ENCODE results near the gene LRCH3. TPM values are rescaled to one million over a fixed set of nuclear protein-coding genes. Genes with fewer than 3 reads are reported as not detected.
A peak's percentile ranks its signal among the peaks of the same experiment; 100 is the strongest.

LRCH3 gene
- total RNA-seq, 1 experiment from 2014 or later, result 43.1 TPM

GRCh38 chr3:197888511-197888910, 97.5 kb downstream of the LRCH3 start:
- Histone ChIP-seq H3K9ac (ENCODE audit: low read length) (no peak overlapping the region), H3K4me1 (ENCODE audit: insufficient read depth, low read length) (peaks cover 15% of the 10 kb centered on the region), H4K20me1 (ENCODE audit: low read length) (no peaks in the 10 kb centered on the region), H3K79me2 (ENCODE audit: low read length) (no peaks in the 10 kb centered on the region), H3K4me2 (ENCODE audit: low read length) (peak overlapping the region; percentile 12; the same call in 1 of the 2 replicates), H3K27me3 (ENCODE audit: low read length) (no peaks in the 10 kb centered on the region), H3K9me2 (replicated peaks; ENCODE audit: low read length) (no peaks in the 10 kb centered on the region), H3K36me3 (ENCODE audit: low read depth, low read length) (no peaks in the 10 kb centered on the region), H3K4me3 (ENCODE audit: low read length) (no peak overlapping the region), H2AFZ (ENCODE audit: low read length) (no peak overlapping the region), H3F3A (ENCODE audit: low read length, unreplicated experiment) (no peaks in the 10 kb centered on the region), H3K9me3 (ENCODE audit: low read length) (no peaks in the 10 kb centered on the region), H3K27ac (ENCODE audit: low read length) (no peak overlapping the region)
- no TSS peak for BruUV-seq (replicated peaks)
- POLR2A ChIA-PET (ENCODE audit: unreplicated experiment), result no interaction called here
- CTCF ChIA-PET, result no interaction called here
- intact Hi-C loops (cut with micrococcal nuclease), result no loop called here
- ATAC-seq (no peak), DNase-seq (no peak)
- TF ChIP-seq EZH2phosphoT487 (IDR thresholded peaks at IDR 0.05; ENCODE audit: borderline replicate concordance, low read length) (no peak), EZH2 (IDR thresholded peaks at IDR 0.05; ENCODE audit: low read length, unreplicated experiment) (no peak), CTCF (conservative IDR thresholded peaks at IDR 0.05; ENCODE audit: low read depth, low read length) (no peak)

- H3K27ac ChIP-seq (ENCODE audit: low read length), result 0 out of 2 replicates have a peak overlapping the region, but pooled peaks have one; percentile 11
- peak overlapping the region; percentile 12; the same call in 1 of the 2 replicates for H3K4me2 ChIP-seq (ENCODE audit: low read length)
Measured at GRCh38 chr3:197889204-197889930, 98.3 kb downstream of the LRCH3 start.

More at GRCh38 chr3:197889204-197889930, 98.3 kb downstream of the LRCH3 start:
- Histone ChIP-seq H3K36me3 (ENCODE audit: low read depth, low read length) (no peaks in the 10 kb centered on the region), H3K79me2 (ENCODE audit: low read length) (no peaks in the 10 kb centered on the region), H3K4me1 (ENCODE audit: insufficient read depth, low read length) (peaks cover 15% of the 10 kb centered on the region), H3K9ac (ENCODE audit: low read length) (no peak overlapping the region), H3K4me3 (ENCODE audit: low read length) (no peak overlapping the region), H3K27me3 (ENCODE audit: low read length) (no peaks in the 10 kb centered on the region), H3K9me2 (replicated peaks; ENCODE audit: low read length) (no peaks in the 10 kb centered on the region), H3F3A (ENCODE audit: low read length, unreplicated experiment) (no peaks in the 10 kb centered on the region), H3K9me3 (ENCODE audit: low read length) (no peaks in the 10 kb centered on the region), H2AFZ (ENCODE audit: low read length) (no peak overlapping the region), H4K20me1 (ENCODE audit: low read length) (no peaks in the 10 kb centered on the region)
- DNase-seq, result peak; percentile 69
- TF ChIP-seq EZH2phosphoT487 (IDR thresholded peaks at IDR 0.05; ENCODE audit: borderline replicate concordance, low read length), result no peak
- TF ChIP-seq EZH2 (IDR thresholded peaks at IDR 0.05; ENCODE audit: low read length, unreplicated experiment), result no peak
- no peak for TF ChIP-seq CTCF (conservative IDR thresholded peaks at IDR 0.05; ENCODE audit: low read depth, low read length)
- POLR2A ChIA-PET (ENCODE audit: unreplicated experiment), result no interaction called here
- no TSS peak for BruUV-seq (replicated peaks)
- CTCF ChIA-PET, result no interaction called here
- ATAC-seq, result peak; percentile 31; the same call in 1 of the 2 replicates
- intact Hi-C loops (cut with micrococcal nuclease), result no loop called here

All from PC-3 (cell line).